Measurements from ENCODE around the gene GALR3. TPM values are rescaled to one million over a fixed set of nuclear protein-coding genes. Genes with fewer than 3 reads are reported as not detected.

The GALR3 gene
- polyA plus RNA-seq, 3 donors, result 0.15 TPM; not detected in 2

GRCh38 chr22:37817705-37818408 lies 5.3 kb upstream of the GALR3 start:
- WGBS, 3 donors, result 1 to 4% (median 3%) methylated on average over 26 to 29 of the region's 29 CpGs

DNA sequence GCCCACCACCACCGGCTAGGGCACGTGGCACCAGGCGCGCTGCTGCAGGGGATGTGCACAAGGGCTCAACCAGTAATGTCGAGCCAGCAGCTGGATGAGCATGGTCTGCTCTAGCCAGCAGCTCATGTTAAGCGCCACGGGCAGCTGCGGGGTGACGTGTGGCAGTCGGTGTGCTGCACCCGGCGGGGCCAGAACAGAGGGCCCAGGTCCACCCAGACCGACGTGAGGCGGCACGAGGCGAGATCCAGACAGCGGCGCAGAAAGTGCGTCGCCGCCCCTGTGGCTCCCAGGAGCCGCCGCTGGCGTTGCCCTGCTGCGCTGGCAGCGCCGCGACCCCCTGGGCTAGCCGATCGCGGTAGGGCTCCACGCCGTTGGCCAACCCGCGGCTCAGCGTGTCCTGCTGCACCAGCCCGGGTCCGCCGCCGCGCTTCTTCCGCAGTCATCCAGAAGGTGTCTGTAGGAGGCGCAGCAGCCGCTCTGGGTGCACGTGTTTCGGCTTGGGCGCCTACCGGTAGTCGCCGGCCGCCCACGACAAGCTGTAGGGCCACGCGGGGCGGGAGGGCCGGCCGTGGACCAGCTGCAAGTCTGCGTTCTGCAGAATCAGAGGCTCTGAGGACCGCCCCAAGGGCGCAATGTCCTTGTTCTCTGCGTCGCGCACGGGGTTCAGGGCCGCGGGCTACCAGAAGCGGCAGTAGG lies 4.6 kb upstream of the GALR3 start:
- no peak overlapping the region for H3K27ac ChIP-seq (ENCODE audit: low read depth, low read length)
- WGBS, 3 donors, result 1 to 13% (median 2%) methylated on average over 62 to 68 of the region's 68 CpGs

More at GRCh38 chr22:37817705-37818408, 5.3 kb upstream of the GALR3 start:
- no peak overlapping the region for H3K27ac ChIP-seq (ENCODE audit: low read depth, low read length)

DNA sequence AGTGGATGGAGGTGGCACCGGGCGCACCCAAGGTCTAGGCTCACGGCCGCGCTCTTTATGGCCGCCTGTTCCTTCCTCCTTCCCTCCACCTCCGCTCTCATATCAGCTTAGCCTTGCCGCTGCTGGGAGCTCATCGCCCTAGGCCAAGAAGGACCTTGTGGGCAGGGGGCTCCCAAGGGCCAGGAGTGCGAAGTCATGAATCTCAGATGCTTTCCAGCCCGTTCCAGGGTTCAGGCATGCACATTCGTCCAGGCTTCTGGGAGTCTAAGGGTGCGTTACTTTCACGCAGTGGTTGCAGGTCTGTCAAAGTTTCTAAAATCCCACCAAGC lies 4.1 kb upstream of the GALR3 start:
- no peak overlapping the region for H3K27ac ChIP-seq (ENCODE audit: low read depth, low read length)
- 20 to 45% (median 26%) methylated on average over 14 of the region's 14 CpGs for WGBS, 3 donors

- H3K27ac ChIP-seq (ENCODE audit: low read depth, low read length), result no peak overlapping the region
- 86 to 92% (median 88%) methylated on average over 5 of the region's 5 CpGs for WGBS, 3 donors
Observed at GRCh38 chr22:37820350-37820749, 2.8 kb upstream of the GALR3 start.

DNA sequence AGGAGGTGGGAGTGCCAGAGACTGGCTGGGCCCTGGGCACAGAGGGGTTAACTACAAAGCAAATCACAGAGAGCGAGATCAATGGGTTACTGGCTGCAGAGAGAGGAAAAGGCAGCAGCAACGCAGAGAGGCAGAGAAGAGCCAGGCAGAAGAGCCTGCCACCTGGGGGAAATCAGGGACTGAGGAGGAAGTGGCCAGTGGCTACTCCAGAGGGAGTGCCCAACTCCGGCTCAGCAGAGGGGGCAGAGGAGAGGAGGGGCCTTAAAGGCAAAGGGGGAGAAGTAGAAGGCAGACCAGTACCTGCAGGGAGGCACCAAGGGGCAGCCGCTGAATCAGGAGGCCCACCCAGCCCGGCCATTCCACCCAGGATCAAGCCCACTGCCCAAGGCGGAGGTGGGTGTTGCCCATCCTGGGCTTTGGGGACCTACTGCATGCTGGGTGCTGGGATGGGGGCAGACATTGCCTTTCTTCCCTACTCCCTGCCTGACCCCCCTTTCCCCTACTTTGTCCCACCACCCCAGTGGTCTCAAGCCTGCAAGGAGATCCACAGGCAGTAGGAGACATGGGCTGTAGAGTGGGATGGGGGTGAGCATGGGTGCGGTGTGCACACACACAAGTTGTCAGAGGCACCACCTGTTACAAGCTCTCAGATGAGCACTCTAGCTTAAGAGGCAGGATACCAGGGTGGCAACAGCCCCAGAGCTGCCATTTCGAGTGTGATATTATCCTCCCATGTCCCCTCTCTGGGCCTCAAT lies 926 bp upstream of the GALR3 start:
- no peak overlapping the region for H3K27ac ChIP-seq (ENCODE audit: low read depth, low read length)
- WGBS, 3 donors, result 49 to 55% (median 52%) methylated on average over 8 of the region's 8 CpGs

- WGBS, 3 donors, result 7 to 19% (median 8%) methylated on average over 84 to 134 of the region's 135 CpGs
- H3K27ac ChIP-seq (ENCODE audit: low read depth, low read length), result no peak overlapping the region
Observed at GRCh38 chr22:37824674-37825641, 1.8 kb downstream of the GALR3 start.

DNA sequence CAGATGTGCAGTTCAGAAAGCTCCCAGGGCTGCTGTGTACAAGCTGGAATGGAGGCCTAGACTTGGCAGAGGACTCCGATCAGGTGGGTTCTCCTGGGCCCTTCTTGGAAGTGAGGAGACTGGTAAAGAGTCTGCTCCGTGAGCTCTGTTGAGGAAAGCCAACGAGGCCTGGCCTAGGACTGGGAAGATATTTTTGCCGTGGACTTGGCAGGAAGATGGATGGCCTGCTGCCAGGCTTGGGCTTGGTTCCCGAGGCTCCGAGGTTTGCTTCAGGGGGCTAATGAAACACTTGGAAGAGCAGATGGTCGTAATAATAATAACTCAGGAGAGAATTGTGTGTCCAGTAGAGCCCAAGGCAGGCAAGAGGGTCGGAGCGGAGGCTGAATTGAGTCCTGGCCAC lies 3.9 kb downstream of the GALR3 start:
- no peak overlapping the region for H3K27ac ChIP-seq (ENCODE audit: low read depth, low read length)
- 40 to 56% (median 45%) methylated on average over 9 of the region's 9 CpGs for WGBS, 3 donors

GRCh38 chr22:37830093-37830842 lies 7.1 kb downstream of the GALR3 start:
- 91 to 97% (median 95%) methylated on average over 13 to 14 of the region's 14 CpGs for WGBS, 3 donors
- no peak overlapping the region for H3K27ac ChIP-seq (ENCODE audit: low read depth, low read length)

DNA sequence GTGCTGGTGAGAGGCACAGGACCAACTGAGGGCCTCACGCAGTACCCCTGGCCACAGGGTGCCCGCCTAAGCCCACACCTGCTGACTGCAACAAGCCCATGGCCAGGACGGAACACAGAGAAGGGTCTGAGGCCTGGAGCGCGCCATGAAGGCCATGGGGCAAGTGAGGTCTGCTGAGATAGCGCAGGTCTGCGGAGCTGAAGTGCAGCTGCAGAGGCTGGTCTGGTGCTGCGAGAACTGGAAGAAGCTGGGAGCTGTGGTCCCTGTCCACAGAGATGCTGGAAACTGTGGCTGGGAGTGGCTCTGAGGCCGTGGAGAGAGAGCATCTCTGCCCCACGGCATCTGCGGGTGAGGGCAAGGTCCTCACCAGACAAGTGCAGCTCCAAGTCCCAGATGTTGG lies 8.3 kb downstream of the GALR3 start:
- H3K27ac ChIP-seq (ENCODE audit: low read depth, low read length), result no peak overlapping the region
- 95 to 98% (median 97%) methylated on average over 11 of the region's 11 CpGs for WGBS, 3 donors

GRCh38 chr22:37832022-37832857 lies 9.1 kb downstream of the GALR3 start:
- H3K27ac ChIP-seq (ENCODE audit: low read depth, low read length), result no peak overlapping the region
- WGBS, 3 donors, result 88 to 97% (median 96%) methylated on average over 16 of the region's 16 CpGs

- H3K27ac ChIP-seq (ENCODE audit: low read depth, low read length), result no peak overlapping the region
- WGBS, 3 donors, result 39 to 91% (median 82%) methylated on average over 10 of the region's 10 CpGs
Observed at GRCh38 chr22:37842015-37842793, 19.0 kb downstream of the GALR3 start.

DNA sequence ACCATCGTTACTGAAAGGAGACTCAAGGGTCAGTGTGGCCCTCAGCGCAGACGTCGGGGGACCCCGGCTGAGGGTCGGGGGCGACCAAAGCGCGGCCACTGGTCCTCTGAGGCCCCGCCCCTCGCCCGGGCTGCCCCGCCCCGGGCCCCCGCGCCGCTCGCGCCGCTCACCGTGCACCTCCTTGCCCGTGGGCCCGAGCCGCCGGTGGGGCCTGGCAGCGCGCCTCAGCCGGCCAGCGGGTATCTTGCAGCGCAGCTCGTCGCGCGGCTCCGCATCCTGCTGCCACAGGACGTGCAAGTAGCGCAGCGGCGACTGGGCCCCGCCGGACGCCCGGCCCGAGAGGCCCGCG lies 20.5 kb downstream of the GALR3 start:
- WGBS, 3 donors, result 0 to 1% (median 0%) methylated on average over 38 to 46 of the region's 46 CpGs
- peak overlapping the region; percentile 49 for H3K27ac ChIP-seq (ENCODE audit: low read depth, low read length)

GRCh38 chr22:37844904-37845329 lies 21.7 kb downstream of the GALR3 start:
- WGBS, 3 donors, result 70 to 81% (median 80%) methylated on average over 6 of the region's 6 CpGs
- H3K27ac ChIP-seq (ENCODE audit: low read depth, low read length), result no peak overlapping the region

GRCh38 chr22:37846433-37846832 lies 23.3 kb downstream of the GALR3 start:
- H3K27ac ChIP-seq (ENCODE audit: low read depth, low read length), result no peak overlapping the region
- WGBS, 3 donors, result 88 to 93% (median 90%) methylated on average over 2 of the region's 2 CpGs

GRCh38 chr22:37848587-37849088 lies 25.5 kb downstream of the GALR3 start:
- WGBS, 3 donors, result 19 to 36% (median 32%) methylated on average over 27 of the region's 27 CpGs
- no peak overlapping the region for H3K27ac ChIP-seq (ENCODE audit: low read depth, low read length)
